ENCODE results near the gene ZNF385A. TPM values are rescaled to one million over a fixed set of nuclear protein-coding genes. Genes with fewer than 3 reads are reported as not detected.
A peak's percentile ranks its signal among the peaks of the same experiment; 100 is the strongest.

The ZNF385A gene
- total and polyA plus RNA-seq, 5 donors, result 6.0 to 17.0 (median 8.3) TPM

- intact Hi-C loops (cut with DNase I), result loop anchor here in 3 of 4 donors (1.0 to 5.0 kb wide), 3 partner anchors 38 to 40 kb away; no protein-coding TSS in a partner anchor
- H3K4me1 ChIP-seq (ENCODE audit: control insufficient read depth, insufficient read depth, low read length), result no peaks in the 10 kb centered on the region
- no peaks in the 10 kb centered on the region for H3K9me3 ChIP-seq (ENCODE audit: control insufficient read depth, low read length)
- ATAC-seq (peak; percentile 76 to 77), DNase-seq (peak; percentile 82 to 95 (median 94))
- no peak overlapping the region for H3K27ac ChIP-seq (ENCODE audit: low read length)
- no peaks in the 10 kb centered on the region for H3K27me3 ChIP-seq (ENCODE audit: control insufficient read depth, insufficient read depth)
- no peak overlapping the region for H3K4me3 ChIP-seq (ENCODE audit: low read length)
- WGBS, result 70% methylated on average over 8 of the region's 8 CpGs
Measured at GRCh38 chr12:54398995-54399793, 14.7 kb upstream of the ZNF385A start.

- Histone ChIP-seq H3K4me3 (ENCODE audit: low read length) (no peak overlapping the region), H3K27ac (ENCODE audit: low read length) (no peak overlapping the region), H3K9me3 (ENCODE audit: control insufficient read depth, low read length) (no peaks in the 10 kb centered on the region), H3K27me3 (ENCODE audit: control insufficient read depth, insufficient read depth) (no peaks in the 10 kb centered on the region), H3K4me1 (ENCODE audit: control insufficient read depth, insufficient read depth, low read length) (no peaks in the 10 kb centered on the region)
- intact Hi-C loops (cut with DNase I), result loop anchor here in 2 of 4 donors (2.0 to 5.0 kb wide), 2 partner anchors 39 to 41 kb away; no protein-coding TSS in a partner anchor
- no peak for DNase-seq
- 96% methylated on average over 2 of the region's 2 CpGs for WGBS
- ATAC-seq, result no peak
Measured at GRCh38 chr12:54398218-54398617, 13.7 kb upstream of the ZNF385A start.

- Histone ChIP-seq H3K27ac (ENCODE audit: low read length) (no peak overlapping the region), H3K4me1 (ENCODE audit: control insufficient read depth, insufficient read depth, low read length) (no peaks in the 10 kb centered on the region), H3K9me3 (ENCODE audit: control insufficient read depth, low read length) (no peaks in the 10 kb centered on the region), H3K27me3 (ENCODE audit: control insufficient read depth, insufficient read depth) (no peaks in the 10 kb centered on the region), H3K4me3 (ENCODE audit: low read length) (no peak overlapping the region)
- WGBS, result 88% methylated on average over 1 of the region's 1 CpG
- ATAC-seq (no peak), DNase-seq (no peak)
- intact Hi-C loops (cut with DNase I), result loop anchor here in 1 of 4 donors (5.0 kb wide), 1 partner anchor 40 kb away; no protein-coding TSS in a partner anchor
Measured at GRCh38 chr12:54397157-54397556, 12.6 kb upstream of the ZNF385A start.

- H3K27ac ChIP-seq (ENCODE audit: low read length), result no peak overlapping the region
Measured at GRCh38 chr12:54395545-54395944, 11.0 kb upstream of the ZNF385A start.

GRCh38 chr12:54394986-54395385, 10.5 kb upstream of the ZNF385A start:
- no peak overlapping the region for H3K27ac ChIP-seq (ENCODE audit: low read length)
- intact Hi-C loops (cut with DNase I), result loop anchor here in 1 of 4 donors (5.0 kb wide), 1 partner anchor 42 kb away; no protein-coding TSS in a partner anchor
- ATAC-seq (no peak), DNase-seq (no peak)
- no peaks in the 10 kb centered on the region for H3K9me3 ChIP-seq (ENCODE audit: control insufficient read depth, low read length)
- H3K4me1 ChIP-seq (ENCODE audit: control insufficient read depth, insufficient read depth, low read length), result no peaks in the 10 kb centered on the region
- H3K4me3 ChIP-seq (ENCODE audit: low read length), result no peak overlapping the region
- 85% methylated on average over 1 of the region's 1 CpG for WGBS
- H3K27me3 ChIP-seq (ENCODE audit: control insufficient read depth, insufficient read depth), result no peaks in the 10 kb centered on the region

More at GRCh38 chr12:54395545-54395944, 11.0 kb upstream of the ZNF385A start:
- Histone ChIP-seq H3K9me3 (ENCODE audit: control insufficient read depth, low read length) (no peaks in the 10 kb centered on the region), H3K4me1 (ENCODE audit: control insufficient read depth, insufficient read depth, low read length) (no peaks in the 10 kb centered on the region), H3K4me3 (ENCODE audit: low read length) (no peak overlapping the region), H3K27me3 (ENCODE audit: control insufficient read depth, insufficient read depth) (no peaks in the 10 kb centered on the region)
- intact Hi-C loops (cut with DNase I), result loop anchor here in 1 of 4 donors (5.0 kb wide), 1 partner anchor 42 kb away; no protein-coding TSS in a partner anchor
- DNase-seq (peak in 1 of 3 donors; percentile 59), ATAC-seq (no peak)

GRCh38 chr12:54394281-54394719, 9.8 kb upstream of the ZNF385A start:
- Histone ChIP-seq H3K27ac (ENCODE audit: low read length) (no peak overlapping the region), H3K4me1 (ENCODE audit: control insufficient read depth, insufficient read depth, low read length) (no peaks in the 10 kb centered on the region), H3K4me3 (ENCODE audit: low read length) (no peak overlapping the region), H3K27me3 (ENCODE audit: control insufficient read depth, insufficient read depth) (no peaks in the 10 kb centered on the region), H3K9me3 (ENCODE audit: control insufficient read depth, low read length) (no peaks in the 10 kb centered on the region)
- WGBS, result 46% methylated on average over 4 of the region's 4 CpGs
- DNase-seq (no peak), ATAC-seq (peak; percentile 5 to 26)
- intact Hi-C loops (cut with DNase I), result no loop called here

- no peaks in the 10 kb centered on the region for H3K4me1 ChIP-seq (ENCODE audit: control insufficient read depth, insufficient read depth, low read length)
- WGBS, result 67% methylated on average over 3 of the region's 3 CpGs
- no peaks in the 10 kb centered on the region for H3K27me3 ChIP-seq (ENCODE audit: control insufficient read depth, insufficient read depth)
- intact Hi-C loops (cut with DNase I), result no loop called here
- no peak overlapping the region for H3K4me3 ChIP-seq (ENCODE audit: low read length)
- H3K9me3 ChIP-seq (ENCODE audit: control insufficient read depth, low read length), result no peaks in the 10 kb centered on the region
- ATAC-seq, result no peak
- DNase-seq, result no peak
- no peak overlapping the region for H3K27ac ChIP-seq (ENCODE audit: low read length)
Measured at GRCh38 chr12:54393743-54394142, 9.2 kb upstream of the ZNF385A start.

- H3K9me3 ChIP-seq (ENCODE audit: control insufficient read depth, low read length), result no peaks in the 10 kb centered on the region
- DNase-seq, result no peak
- intact Hi-C loops (cut with DNase I), result no loop called here
- no peaks in the 10 kb centered on the region for H3K27me3 ChIP-seq (ENCODE audit: control insufficient read depth, insufficient read depth)
- WGBS, result 77% methylated on average over 6 of the region's 6 CpGs
- H3K27ac ChIP-seq (ENCODE audit: low read length), result no peak overlapping the region
- no peak overlapping the region for H3K4me3 ChIP-seq (ENCODE audit: low read length)
- no peaks in the 10 kb centered on the region for H3K4me1 ChIP-seq (ENCODE audit: control insufficient read depth, insufficient read depth, low read length)
- no peak for ATAC-seq
Measured at GRCh38 chr12:54393207-54393609, 8.7 kb upstream of the ZNF385A start.

- 87% methylated on average over 8 of the region's 8 CpGs for WGBS
- Histone ChIP-seq H3K27me3 (ENCODE audit: control insufficient read depth, insufficient read depth) (no peaks in the 10 kb centered on the region), H3K4me1 (ENCODE audit: control insufficient read depth, insufficient read depth, low read length) (no peaks in the 10 kb centered on the region), H3K9me3 (ENCODE audit: control insufficient read depth, low read length) (no peaks in the 10 kb centered on the region), H3K4me3 (ENCODE audit: low read length) (no peak overlapping the region), H3K27ac (ENCODE audit: low read length) (no peak overlapping the region)
- intact Hi-C loops (cut with DNase I), result no loop called here
- ATAC-seq, result peak in 1 of 2 donors; percentile 3
- no peak for DNase-seq
Measured at GRCh38 chr12:54392485-54393206, 8.1 kb upstream of the ZNF385A start.

- no peak overlapping the region for H3K27ac ChIP-seq (ENCODE audit: low read length)
- WGBS, result 23% methylated on average over 51 of the region's 51 CpGs
- H3K9me3 ChIP-seq (ENCODE audit: control insufficient read depth, low read length), result no peaks in the 10 kb centered on the region
- intact Hi-C loops (cut with DNase I), result no loop called here
- no peaks in the 10 kb centered on the region for H3K4me1 ChIP-seq (ENCODE audit: control insufficient read depth, insufficient read depth, low read length)
- H3K27me3 ChIP-seq (ENCODE audit: control insufficient read depth, insufficient read depth), result no peaks in the 10 kb centered on the region
- ATAC-seq (peak; percentile 21 to 40), DNase-seq (peak; percentile 43 to 81 (median 80))
- peak overlapping the region; percentile 40 for H3K4me3 ChIP-seq (ENCODE audit: low read length)
Measured at GRCh38 chr12:54390668-54391551, 6.4 kb upstream of the ZNF385A start.
